ENCODE results near the gene KPNA2.
"Not testable (repeated sequence)": the region's sequence is repeated elsewhere in the genome, so short reads cannot be mapped to it uniquely, and the experiment has no call there.

Gene KPNA2

GRCh38 chr17:68035523-68036303 lies at the start of gene KPNA2:
TSS of gene KPNA2 (plus strand) at chr17:68035735. CDS start at chr17:68037133, 1,398 bp downstream.
- DNase-seq: peak; percentile 88

GRCh38 chr17:67990909-67991308 lies 44.6 kb upstream of the KPNA2 start:
- no peak for DNase-seq

- no peak for DNase-seq
Observed at GRCh38 chr17:67992548-67993152, 42.9 kb upstream of the KPNA2 start.

- DNase-seq: peak; percentile 26
Observed at GRCh38 chr17:67993153-67993997, 42.2 kb upstream of the KPNA2 start.

GRCh38 chr17:67993998-67994361 lies 41.6 kb upstream of the KPNA2 start:
- DNase-seq: no peak

- no peak for DNase-seq
Observed at GRCh38 chr17:67994817-67995569, 40.5 kb upstream of the KPNA2 start.

GRCh38 chr17:67995570-67996263 lies 39.8 kb upstream of the KPNA2 start:
- no peak for DNase-seq

- not testable (repeated sequence) for DNase-seq
Observed at GRCh38 chr17:67996301-67997171, 39.0 kb upstream of the KPNA2 start, which contains the start of gene C17orf58. TSS of gene C17orf58 (minus strand) at chr17:67996469. CDS start at chr17:67996198, 271 bp downstream.

- no peak for DNase-seq
Observed at GRCh38 chr17:67998466-67998865, 37.1 kb upstream of the KPNA2 start.

GRCh38 chr17:67999291-67999911 lies 36.1 kb upstream of the KPNA2 start:
- DNase-seq: no peak

- DNase-seq: no peak
Observed at GRCh38 chr17:68004201-68004600, 31.3 kb upstream of the KPNA2 start.

GRCh38 chr17:68006797-68007196 lies 28.7 kb upstream of the KPNA2 start:
- DNase-seq: no peak

GRCh38 chr17:68011199-68011665 lies 24.3 kb upstream of the KPNA2 start:
- no peak for DNase-seq

- DNase-seq: no peak
Observed at GRCh38 chr17:68013385-68013784, 22.1 kb upstream of the KPNA2 start.

- DNase-seq: no peak
Observed at GRCh38 chr17:68015081-68015723, 20.3 kb upstream of the KPNA2 start.

GRCh38 chr17:68016838-68017237 lies 18.7 kb upstream of the KPNA2 start:
- no peak for DNase-seq

- not testable (repeated sequence) for DNase-seq
Observed at GRCh38 chr17:68018493-68018892, 17.0 kb upstream of the KPNA2 start.

GRCh38 chr17:68019336-68019674 lies 16.2 kb upstream of the KPNA2 start:
- DNase-seq: no peak

- peak; percentile 89 for DNase-seq
Observed at GRCh38 chr17:68019675-68020408, 15.7 kb upstream of the KPNA2 start.

Data from NCI-H1417 treated with DMSO at 0.1 percent for 48 hours (cell line).